Fibroblast of skin of left quadriceps (primary cell): Measurements from ENCODE around the gene MAD1L1.

ENCODE experiments used
- DNase-seq, 2 experiments: peaks; one replicate each; pipeline ENCODE4 v3.0.0-alpha.2; 2013; ENCODE audit warnings: low read depth in 2 of 2

Gene MAD1L1

DNA sequence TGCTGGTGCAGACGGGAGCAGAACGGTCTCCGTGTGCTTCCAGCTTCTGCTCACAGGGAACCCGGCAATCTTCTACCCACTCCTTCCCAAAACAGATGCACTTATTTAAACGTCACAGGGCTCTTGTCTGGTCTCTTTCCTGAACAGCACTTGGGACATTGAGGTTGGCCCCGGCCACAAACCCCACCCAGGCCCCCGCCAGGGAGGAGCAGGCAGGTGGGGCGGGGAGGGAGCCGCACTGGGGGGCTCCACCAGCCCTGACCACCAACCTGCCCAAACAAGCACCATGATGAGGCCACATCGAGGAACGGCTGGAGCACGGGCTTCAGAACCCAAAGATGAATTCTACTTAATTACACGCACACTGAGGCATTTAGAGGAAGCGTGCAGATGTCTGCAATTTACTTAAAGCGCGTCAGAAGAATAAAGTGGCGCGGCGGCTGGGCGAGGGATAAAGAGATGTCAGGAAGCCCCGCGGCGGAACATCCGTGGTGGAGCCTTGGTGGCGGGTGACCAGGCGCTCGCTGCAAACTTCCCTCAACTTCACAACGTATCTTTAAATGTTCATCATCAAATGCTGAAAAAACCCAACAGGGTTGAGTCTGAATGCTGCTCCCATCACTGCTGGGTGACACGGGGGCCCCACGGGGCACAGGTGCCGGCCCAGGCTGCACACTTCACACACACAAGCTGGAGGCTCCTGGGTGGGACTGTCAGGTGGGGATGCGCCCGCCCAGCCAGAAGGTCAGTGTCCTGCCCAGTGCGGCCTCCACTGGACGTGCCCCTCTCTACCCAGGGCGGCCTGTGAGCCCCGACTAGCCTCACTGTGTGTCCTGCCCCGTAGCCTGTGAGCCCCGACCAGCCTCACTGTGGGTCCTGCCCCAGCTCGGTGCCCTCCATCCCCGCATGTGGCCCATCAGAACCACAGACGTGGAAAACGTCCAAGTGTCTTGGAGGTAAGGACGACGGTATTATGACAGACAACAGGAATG, 279.2 kb downstream of the MAD1L1 start:
- DNase-seq, result no peak

DNA sequence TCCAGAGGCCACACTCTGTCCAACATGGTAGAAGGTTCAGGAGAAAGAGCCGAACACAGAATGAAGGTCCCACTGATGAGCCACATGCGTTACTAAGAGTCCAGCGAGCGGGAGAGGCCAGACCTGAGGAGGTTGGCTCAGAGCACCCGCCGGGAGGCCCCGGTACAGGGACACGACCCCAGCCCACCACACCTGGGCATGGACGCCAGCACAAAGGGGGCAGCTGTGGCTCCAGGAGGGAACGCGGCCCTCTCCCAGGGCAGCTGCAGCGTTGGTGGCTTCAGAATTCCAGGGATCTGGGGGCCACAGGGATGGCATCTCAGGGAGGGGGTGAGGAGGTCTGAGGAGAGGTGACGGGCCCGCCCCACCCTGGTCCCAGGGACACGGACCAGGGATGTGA, 280.0 kb downstream of the MAD1L1 start:
- no peak for DNase-seq

DNA sequence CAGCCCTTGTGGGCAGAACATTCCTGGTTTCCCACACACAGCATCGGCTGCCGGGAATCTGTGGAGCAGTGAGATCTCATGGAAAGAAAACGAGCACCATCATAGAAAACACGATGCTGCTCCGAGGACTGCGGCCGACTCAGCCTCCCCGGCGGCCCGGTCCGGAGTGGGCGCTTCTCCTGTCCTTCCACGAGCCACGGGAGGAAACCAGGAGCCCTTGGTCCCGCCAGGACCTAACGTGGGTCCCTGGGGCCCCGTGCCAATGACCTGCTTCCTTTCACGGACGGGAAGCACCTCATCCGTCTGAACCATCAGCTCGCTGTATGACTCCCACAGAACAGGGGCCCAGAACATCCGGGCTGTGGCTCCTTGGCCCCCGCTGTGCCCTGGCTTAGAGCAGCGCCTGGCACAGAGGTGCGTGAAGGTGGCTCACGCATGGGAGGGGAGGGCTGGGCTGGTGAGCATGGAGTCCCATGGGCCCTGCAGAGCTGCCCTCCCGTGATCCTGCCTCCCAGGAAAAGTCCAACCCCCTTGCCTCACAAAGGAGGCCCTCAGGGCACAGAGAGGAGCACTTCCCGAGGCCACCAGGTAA, 280.5 kb downstream of the MAD1L1 start:
- DNase-seq, result no peak

DNA sequence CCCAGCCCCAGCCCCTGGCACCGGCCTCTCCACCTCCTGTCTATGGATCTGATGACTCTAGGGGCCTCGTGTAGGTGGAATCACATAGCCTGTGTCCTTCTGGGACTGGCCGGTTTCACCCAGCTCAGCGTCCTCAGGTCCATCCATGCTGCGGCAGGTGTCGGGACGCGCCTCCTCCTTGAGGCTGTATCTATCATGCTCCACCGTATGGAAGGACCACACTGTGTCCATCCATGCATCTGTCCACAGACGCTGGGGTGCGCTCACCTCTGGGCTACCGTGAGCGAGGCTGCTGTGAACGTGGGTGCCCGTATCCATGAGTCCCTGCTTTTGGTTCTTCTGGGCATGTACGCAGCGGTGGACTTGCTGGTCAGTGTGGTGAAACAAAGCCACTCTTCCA, 281.1 kb downstream of the MAD1L1 start:
- no peak for DNase-seq

DNA sequence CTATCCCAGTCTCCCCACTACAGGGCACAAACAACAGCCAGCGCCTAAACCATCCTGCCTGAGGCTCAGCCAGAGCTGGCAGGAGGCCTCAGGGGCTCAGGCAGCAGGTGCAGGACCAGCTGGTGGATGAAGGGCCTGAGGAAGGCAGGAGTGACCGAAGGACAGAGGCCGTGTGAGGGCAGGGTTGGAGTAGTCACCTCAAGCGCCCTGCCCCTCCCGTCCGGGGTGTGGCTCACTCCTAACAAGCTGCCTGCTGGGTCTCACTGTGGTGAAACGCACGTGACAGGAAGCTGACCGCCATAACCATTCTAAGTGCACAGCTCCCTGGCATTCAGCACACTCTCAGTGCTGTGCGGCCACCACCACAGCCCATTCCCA, 281.6 kb downstream of the MAD1L1 start:
- DNase-seq, result no peak

DNA sequence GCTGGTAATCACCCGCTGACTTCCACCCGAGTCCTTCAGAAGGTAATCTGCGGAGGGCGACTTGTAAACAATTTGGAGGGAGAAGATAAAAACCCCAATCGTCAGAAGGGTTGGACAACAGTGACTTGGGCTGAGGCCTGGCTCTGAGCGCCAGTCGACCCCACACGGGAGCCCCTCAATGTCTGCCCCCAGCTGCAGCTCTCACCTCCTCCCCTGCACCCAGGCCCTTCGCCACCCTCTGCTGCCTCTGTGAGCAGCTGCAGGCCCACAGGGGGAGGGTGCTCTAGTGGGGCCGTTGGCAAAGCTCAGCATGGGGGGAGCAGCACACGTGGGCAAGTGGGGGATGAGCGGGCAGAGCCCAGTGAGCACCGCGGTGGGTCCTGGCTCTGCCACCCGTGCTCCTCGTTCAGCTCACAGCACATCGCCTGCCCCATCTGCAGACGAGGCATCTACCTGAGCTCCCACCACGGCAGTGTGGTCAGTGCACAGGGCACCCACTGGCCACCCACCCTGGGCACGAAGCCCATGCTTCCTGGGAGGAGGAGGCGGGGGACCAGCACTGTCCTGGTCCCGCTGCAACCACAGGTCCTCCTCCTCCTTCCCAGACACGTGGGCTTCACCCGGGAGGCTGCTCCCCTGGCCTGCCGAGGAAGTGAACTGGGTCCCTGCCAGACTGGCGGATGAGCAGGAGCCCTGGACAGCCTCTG, 282.1 kb downstream of the MAD1L1 start:
- DNase-seq, result no peak

DNA sequence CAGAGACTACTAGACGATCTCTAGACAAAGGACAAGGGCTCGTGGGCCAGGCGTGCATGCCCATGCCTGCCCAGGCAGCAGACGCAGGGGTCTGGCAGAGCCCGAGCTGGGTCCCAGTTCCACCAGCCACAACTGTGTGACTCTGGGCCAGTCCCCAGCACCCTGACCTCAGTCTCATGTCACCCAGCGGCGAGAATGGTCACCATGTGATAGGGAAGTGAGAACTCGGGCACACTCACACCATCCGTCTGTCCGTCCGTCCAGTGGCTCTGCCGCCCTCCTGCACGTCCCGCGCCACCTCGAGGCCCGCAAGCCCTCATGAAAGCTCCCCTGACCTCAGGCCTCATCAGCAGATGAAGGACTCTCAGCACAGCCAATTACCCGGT, 282.7 kb downstream of the MAD1L1 start:
- no peak for DNase-seq

DNA sequence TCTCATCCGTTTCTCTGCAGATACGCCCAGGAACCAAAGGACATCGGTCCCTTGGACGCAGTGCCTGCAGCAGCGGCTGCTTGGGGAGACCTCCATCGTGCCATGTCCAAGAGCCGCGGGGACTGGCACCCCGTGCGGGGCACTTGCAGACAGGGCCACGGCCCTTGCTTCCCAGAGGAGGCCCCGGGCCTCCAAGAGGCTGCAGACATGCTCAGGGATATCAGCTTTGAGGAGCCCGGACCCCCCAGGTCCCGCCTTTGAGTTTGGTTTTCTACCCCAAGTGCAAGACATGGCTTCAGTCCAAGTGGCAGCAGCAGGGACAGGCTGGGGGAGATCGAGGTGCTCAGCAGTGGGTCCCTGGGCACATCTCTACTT, 283.1 kb downstream of the MAD1L1 start:
- no peak for DNase-seq

DNA sequence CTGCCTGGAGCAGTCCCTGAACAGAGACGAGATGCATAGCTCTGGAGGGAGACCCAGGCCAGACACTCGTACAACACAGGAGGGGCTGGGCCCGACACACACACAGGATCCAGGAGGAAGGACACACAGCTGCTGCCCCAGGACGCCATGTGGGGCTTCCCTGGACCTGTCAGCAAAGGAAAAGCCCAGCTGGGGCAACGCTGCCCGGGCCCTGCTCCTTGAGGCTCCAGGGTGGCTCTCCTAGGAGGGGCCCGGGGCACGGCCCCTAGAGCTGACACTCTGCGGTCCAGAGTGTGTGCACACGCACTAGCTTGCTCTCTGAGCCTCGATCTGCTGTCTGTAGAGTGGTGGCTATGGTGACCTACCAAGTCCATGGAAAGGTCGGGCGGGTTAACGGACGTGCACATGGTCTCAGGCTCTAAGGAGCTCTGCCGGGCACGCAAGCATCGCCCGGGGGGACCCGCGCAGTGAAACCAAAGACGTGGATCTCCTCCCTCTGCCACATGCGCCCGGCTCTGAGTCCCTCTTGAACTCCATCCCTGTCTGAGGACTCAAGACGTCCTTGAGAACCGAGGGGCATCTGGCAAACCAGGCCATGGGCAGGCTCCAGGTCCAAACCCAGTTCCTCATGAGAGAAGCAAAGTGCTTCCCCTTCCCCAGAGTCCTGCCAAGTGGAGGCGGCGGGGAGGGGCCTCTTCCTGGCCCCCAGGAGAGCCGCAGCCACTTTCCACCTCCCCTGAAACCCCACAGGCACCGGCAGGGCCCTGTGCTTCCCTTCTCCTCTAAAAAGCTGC, 283.7 kb downstream of the MAD1L1 start:
- DNase-seq, result no peak

DNA sequence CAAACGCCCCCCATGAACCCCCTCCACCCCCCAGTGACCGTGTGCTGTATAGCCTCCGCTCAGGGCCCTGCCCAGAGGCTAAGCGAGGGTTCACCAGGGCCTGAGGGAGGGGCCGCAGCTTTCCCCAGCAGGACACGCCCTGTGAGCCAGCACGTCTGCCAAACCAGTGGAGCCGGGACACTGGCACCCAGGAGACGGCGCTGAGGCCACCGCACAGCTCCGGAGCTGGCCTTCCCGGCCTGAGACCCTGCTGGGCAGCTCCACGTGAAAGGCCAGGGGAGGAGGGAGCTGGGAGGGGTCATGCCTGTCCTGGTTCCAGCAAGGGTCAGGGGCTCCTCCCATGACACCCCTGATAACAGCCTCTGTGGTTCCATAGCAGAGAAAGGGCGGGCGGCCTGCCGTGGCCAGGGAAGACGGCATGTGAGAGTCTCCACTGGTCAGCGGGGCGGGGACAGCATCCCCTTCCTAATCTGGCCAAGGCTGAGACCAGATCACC, 284.4 kb downstream of the MAD1L1 start:
- no peak for DNase-seq

DNA sequence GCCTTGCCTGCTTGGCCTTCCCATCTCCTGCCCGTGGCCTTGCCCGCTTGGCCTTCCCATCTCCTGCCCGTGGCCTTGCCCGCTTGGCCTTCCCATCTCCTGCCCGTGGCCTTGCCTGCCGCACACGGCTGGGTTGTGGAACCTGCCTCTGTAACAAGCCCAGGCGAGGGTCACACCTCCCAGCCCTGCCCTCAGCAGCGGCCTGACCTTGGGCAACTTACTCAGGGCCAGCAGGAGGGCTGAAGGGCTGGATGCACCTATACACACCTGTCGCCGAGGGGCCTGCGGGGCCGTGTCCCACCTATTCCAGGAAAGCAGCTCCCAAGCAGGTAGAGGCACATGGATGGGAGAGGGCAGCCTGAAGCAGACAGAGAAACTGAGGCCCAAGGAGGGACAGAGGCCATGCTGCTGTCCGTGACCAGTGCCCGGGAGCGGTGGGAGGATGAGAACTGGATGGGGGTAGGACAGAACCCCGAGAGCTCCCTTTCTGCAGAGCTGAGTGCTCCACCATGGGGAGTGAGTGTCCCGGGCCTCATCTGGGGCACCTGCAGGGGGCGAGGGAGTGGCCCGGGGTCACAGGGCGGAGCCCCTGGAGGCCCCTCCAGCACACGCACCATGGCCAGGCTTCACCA, 285.0 kb downstream of the MAD1L1 start:
- no peak for DNase-seq

DNA sequence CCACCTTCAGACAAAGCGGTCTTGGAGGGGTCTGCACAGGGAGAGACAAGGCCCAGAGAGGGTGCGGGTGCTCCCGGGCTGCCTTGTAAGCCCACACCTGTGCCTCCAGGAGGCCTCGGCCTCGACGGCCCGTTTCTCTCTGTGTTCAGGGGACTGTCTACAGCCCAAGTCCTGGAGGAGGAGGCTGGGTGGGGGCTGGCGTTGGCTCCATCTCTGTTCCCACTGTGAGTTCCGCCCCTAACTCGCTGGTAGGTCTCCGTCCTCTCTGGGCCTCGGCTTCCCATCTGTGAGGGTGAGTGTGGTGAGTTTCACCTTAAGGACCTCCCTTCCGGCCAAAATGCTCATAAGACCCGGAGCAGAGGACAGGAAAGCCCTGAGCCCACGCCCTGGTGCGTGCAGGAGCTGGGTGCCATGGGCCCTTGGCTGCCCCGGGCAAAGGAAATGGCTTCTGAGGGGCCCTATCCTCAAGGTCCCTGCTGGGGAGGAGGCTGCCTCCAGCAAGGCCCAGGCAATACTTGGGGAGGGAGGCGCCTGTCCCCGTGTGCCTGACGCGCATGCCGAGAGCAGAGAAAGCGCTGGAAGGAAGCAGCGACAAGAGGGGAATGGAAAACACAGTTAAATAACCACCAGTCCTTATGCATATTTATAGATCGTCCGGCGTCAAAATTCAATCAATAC, 285.8 kb downstream of the MAD1L1 start:
- DNase-seq, result no peak

DNA sequence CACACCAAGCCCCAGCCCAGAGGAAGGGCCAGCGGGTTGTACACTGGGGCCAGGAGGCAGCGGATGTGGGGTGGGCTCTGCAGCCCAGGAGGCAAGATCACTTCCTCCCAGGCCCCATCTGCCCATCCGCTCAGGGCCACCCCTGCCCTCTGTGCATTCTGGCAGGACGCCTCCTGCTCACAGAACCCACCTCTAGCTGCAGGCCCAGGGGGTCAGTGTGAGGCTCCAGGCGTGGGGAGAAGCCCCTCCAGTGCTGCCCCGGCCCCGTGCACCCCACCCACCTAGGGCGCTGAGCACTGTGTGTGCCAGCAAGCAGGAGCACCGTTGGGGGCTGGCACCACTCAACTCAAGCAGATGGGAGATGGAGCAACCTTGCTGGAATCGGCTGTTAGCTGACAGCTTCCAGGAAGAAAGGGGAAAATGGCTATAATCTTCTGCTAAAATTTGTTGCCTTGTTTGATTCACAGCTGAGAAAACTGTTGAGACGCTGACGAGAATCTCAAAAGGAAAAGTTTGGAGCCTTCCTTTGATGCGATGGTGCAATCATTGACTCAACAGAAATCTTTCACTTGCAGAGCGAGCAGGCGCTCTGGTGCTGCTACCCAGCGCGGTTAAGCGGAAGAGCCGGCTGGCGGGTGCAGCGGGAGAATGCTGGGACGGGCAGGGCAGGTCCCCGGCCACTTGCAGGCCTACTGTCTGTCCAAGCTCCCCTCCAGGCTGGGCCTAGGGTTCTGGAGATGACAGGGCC, 286.5 kb downstream of the MAD1L1 start:
- DNase-seq, result no peak

DNA sequence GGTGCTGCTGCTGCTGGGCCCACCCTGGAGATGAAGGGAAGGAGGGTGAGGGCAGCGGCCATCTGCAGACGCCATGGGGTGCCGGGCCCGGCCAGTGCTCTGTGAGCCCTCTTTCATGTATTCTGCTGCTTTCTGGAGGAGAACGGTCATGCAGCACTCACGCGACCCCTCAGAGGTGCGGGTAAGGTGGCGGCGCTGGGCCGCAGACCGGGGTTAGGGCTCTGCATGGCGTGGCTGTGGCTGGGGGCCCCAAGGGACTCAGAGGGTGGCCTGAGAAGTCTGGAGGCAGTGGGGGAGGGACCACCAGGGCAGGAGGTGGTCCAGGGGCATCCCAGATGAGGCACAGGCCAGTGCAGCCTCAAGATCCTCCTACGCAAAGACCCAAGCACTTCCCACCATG, 287.2 kb downstream of the MAD1L1 start:
- DNase-seq, result no peak

DNA sequence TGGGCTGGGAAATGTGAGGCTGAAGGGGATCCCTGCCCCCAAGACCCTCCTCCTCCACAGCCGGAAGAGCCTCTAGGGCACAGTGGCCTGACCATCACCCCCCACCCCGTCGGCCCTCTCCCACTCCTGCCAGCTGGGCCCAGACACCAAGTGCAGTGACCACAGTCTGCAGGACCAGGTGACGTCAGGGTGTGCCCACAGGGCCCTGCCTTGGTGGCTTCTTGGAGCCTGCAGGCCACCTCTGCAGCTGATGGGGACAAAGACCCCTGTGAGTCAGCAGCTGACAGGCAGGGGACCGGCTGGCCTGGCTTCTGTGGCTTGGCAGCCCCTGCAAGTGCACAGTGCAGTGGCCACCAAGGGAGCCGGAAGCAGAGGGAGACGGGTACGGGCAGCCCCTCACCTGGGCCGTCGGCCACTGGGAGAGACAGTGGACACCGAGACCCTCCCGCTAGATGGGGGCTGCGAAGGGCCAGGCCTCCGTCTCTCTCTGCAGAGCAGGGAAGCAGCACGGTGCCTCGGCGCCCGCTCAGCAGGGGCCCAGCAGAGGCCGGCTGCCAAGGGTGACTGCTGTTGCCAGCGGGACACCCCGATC, 288.0 kb downstream of the MAD1L1 start:
- DNase-seq, result no peak

DNA sequence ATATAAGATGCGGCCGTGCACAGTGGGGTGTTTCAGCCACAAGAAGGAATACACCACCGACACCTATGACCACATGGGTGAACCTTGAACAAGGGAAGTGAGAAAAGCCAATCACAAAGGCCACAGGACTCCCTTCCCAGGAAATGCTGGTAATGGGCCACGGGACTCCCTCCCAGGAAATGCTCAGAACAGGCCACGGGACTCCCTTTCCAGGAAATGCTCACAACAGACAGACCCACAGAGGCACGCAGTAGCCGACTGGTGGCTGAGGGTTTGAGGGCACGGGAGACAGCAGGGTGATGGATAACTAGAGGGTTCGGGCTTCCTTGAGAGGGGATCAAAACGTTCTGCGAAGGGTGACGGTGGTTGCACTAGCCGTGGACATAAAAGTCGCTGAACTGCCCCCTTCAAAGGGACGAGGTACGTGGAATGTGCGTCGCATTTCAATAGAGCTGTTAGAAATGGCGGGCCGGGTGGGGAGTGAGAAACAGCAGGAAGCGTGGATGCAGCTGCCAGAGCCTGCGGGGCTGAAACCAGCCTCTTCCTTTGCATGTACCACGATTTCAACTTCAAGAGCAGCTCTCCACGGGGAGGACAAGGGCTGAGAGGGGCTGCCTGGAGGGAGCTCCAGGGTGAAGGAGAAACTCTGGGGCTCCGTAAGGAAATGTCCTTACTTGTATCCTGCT, 288.7 kb downstream of the MAD1L1 start:
- DNase-seq, result no peak

DNA sequence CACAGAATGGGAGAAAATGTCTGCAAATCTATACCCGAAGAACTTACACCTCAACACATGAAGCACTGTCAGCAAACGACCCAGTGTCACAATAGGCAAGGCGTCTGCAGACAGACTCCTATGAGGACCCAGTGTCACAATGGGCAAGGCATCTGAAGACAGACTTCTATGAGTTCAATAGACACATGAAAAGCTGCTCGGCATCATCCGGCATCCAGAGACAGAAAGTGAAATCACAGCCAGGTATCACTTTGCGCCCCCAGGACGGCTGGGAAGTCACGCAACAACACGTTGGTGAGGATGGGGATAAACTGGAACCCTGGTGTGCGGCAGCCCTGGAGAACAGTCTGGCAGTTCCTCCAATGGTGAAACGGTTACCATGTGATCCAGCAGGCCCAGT, 289.4 kb downstream of the MAD1L1 start:
- DNase-seq, result no peak

DNA sequence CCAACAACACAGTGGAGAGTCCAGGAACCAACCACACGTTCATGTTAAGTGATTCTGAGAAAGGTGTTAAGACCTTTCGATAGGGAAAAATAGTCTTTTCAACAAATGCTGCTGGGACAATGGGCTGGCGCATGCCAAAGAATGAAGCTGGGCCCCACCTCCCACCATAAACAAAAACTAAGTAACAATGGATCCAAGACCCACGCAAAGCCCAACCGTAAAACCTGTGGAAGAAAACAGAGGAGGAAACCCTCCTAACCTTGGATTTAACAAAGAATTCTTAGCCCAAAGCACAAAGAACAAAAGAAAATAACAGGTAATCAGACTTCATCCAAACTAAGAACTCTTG, 289.8 kb downstream of the MAD1L1 start:
- DNase-seq, result no peak
